H1 (cell line): ENCODE measurements around the gene ADAMTS17. TPM values are rescaled to one million over a fixed set of nuclear protein-coding genes. Genes with fewer than 3 reads are reported as not detected.

Experiments
- ASH2L ChIP-seq: fragments of 200-600, 300-600 bp; sonication (generic); IDR thresholded peaks from one replicate; pipeline ENCODE4 v1.7.1; 2017; ENCODE audit warnings: low read length
- E2F6 ChIP-seq: IDR thresholded peaks from 2 replicates; pipeline ENCODE4 v1.6.1; 2012; ENCODE audit warnings: inconsistent platforms
- EZH2 ChIP-seq: fragments of 200-600 bp; sonication (generic); IDR thresholded peaks from 2 replicates; pipeline ENCODE4 v1.7.1; 2012; ENCODE audit warnings: low read depth, mild to moderate bottlenecking, moderate library complexity, low read length, inconsistent platforms; ENCODE audit not compliant: severe bottlenecking
- HDAC6 ChIP-seq: IDR thresholded peaks from one replicate; pipeline ENCODE4 v1.7.1; 2012; ENCODE audit warnings: low read depth, mild to moderate bottlenecking, inconsistent platforms, low read length, moderate library complexity
- JUND ChIP-seq: IDR thresholded peaks from 2 replicates; pipeline ENCODE4 v1.6.1; 2011; ENCODE audit warnings: mild to moderate bottlenecking, improper control_type of control experiment, low read length
- POLR2A ChIP-seq, 2 experiments: IDR thresholded peaks; 1 replicate in 1 of 2; 2 replicates in 1 of 2; pipeline ENCODE4 v1.6.1; 2011; ENCODE audit warnings: low read depth in 2 of 2, low read length in 2 of 2, mild to moderate bottlenecking in 2 of 2; ENCODE audit errors: control extremely low read depth in 1 of 2
- polyA plus RNA-seq, 7 experiments: library from polyadenylated mRNA; depleted of rRNA in 3 of 7; stranded (reverse) in 5 of 7; unstranded in 2 of 7; fragments of >200 nt in 5 of 7; fragments of 200-250 nt in 2 of 7; gene quantifications; 1 replicate in 5 of 7; 2 replicates in 1 of 7; 4 replicates in 1 of 7; pipeline versions ENCODE4 v1.2.1 to v1.2.3, GENCODE V29; 2011 to 2013; ENCODE audit warnings: missing spikeins in 2 of 7, mixed read lengths in 2 of 7
- total RNA-seq: library from RNA; stranded (reverse); fragmentation: NEBNext Ultra II Directional; extraction: Animal tissue kit (Norgen Biotek cat#: 25700); gene quantifications from 2 replicates; pipeline ENCODE4 v1.2.1, GENCODE V29; 2021
- TF ChIP-seq, protein P1 (sequence below): IDR thresholded peaks from 2 replicates; pipeline ENCODE4 v1.6.1; 2011; ENCODE audit warnings: low read length, improper control_type of control experiment

ADAMTS17 gene
- total and polyA plus RNA-seq, 2 of the 8 experiments (the other 6 are each of a cell fraction or from before 2014, with no cell fraction given): 0.51 to 1.7 TPM

DNA sequence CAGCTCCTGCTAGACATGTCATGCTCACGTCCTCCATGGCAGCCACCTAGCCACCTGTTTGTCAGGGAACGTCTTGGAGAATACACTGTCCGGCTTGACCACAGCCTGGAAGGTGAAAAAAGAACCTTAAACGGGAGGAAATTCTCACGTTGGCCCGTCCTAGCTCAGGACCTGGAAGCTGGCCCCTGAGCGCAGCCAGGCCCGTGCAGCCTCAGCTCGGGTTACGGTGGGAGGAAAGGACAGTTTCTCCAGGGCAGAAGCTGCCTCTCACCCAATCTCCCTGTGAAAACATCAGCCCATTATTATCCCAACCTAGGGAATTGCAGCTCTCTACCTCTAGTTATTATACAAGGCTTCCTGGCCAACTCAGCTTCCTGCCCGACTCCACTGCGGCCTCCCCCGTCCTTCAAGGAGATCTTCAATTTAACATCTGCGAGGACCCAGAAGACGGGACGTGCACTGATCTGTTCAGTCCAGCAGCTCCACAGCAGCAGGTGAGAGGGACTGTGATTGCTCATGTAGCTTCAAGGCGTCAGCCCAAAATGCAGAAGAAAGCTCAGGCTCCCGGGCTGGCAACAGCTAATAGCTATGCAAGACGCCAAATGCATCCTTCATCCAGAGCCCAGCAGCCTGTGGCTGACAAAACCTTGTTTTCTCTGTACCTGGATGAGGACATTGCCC lies 84.7 kb downstream of the ADAMTS17 start (continued):
- TF ChIP-seq E2F6 (no peak), HDAC6 (no peak), EZH2 (no peak), POLR2A (IDR thresholded peaks at IDR 0.05; ENCODE audit: control extremely low read depth in 1 of 2, low read depth in 2 of 2, low read length in 2 of 2) (no peak), JUND (no peak), ASH2L (no peak)
- TF ChIP-seq, protein P1, sequence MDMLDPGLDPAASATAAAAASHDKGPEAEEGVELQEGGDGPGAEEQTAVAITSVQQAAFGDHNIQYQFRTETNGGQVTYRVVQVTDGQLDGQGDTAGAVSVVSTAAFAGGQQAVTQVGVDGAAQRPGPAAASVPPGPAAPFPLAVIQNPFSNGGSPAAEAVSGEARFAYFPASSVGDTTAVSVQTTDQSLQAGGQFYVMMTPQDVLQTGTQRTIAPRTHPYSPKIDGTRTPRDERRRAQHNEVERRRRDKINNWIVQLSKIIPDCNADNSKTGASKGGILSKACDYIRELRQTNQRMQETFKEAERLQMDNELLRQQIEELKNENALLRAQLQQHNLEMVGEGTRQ: no peak
